ENCODE results near the gene CDC25C.
A peak's percentile ranks its signal among the peaks of the same experiment; 100 is the strongest.

CDC25C gene

DNA sequence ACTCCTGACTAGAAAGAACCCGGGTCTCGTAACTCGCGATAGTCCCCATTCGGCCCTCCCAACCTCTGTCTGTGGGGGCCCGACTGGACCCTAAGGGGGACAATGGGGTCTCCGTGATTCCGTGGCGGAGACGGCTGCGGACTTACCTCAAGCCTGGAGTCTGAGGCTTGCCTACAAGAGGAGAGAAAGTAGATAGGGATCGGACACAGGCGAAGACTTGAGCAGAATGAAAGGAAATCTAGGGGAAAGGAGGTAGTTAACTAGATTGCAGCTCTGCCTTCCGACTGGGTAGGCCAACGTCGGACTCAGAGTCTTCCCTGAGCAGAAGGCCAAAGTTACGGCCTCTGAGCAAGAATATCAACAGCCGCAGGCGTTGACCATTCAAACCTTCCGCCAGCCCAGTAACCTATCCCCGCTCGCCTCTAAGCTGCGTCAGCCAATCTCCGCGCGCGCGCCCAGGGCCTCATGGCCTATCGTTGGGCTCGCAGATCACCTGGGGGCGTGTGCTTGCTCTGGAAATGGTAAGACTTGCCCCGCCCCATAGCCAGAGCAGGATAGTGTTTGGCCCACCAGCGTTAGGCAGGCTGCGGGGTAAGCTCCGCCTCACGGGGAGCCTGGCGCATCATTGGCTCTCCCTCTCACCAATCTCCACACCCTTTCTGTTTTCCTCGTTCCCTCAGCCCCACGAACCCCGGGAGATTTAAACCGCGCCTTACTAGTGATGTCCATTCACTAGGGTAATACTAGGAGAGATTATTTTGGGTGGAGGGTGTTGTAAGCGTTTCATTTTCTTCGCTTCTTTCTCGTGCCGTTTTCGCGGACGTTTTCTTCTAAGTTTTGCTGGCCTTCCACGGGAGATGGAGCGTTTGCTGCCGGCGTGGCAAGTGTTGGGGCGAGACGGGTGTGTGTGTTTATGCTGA, at the start of gene CDC25C:
CDC25C (minus strand) TSS at position 356 of the 920 bp plus-strand sequence. CDS start 624 bp downstream, outside the sequence.
- peak; percentile 94 for DNase-seq (ENCODE audit: low read depth)

GRCh38 chr5:138372653-138373052, 41.0 kb upstream of the CDC25C start:
- no peak for DNase-seq (ENCODE audit: low read depth)

- no peak for DNase-seq (ENCODE audit: low read depth)
These were observed 40.6 kb upstream of the CDC25C start for GRCh38 chr5:138372225-138372624.

- no peak for DNase-seq (ENCODE audit: low read depth)
These were observed 39.9 kb upstream of the CDC25C start for GRCh38 chr5:138371454-138371853.

DNA sequence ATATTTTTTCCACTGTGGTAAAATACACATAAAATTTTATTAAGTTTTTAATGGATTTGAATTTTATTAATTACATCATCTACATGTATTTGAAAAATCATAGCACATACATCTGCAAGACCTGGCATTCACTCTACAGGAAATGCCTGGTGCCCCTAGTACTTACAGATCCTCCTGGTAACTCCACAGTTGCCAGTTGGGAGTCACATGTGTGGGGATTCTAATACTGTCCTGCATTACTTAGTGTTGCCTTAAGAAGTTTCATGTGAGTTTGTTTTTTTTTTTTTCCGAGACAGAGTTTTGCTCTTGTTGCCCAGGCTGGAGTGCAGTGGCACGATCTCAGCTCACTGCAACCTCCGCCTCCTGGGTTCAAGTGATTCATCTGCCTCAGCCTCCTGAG, 38.9 kb upstream of the CDC25C start:
- no peak for DNase-seq (ENCODE audit: low read depth)

GRCh38 chr5:138369706-138370105, 38.1 kb upstream of the CDC25C start:
- DNase-seq (ENCODE audit: low read depth) = no peak

DNA sequence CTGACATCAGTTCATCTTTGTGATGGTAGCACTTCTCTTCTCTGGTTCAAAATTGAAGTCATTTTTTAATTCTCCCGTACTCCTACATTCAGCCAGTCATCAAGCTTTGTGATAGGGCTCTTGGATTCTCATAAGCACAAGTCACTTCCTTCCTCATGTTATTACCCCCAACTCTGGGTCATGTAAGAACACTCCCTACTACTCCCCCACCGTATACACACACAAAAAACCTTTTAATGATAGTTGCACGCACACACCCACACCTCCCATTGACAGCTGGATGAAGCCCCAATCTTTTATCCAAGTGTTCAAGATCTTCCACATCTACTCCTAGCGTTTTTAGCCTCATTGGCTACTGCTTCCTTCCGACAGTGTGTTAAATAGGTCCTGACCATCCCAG, 37.7 kb upstream of the CDC25C start:
- DNase-seq (ENCODE audit: low read depth) = no peak

DNA sequence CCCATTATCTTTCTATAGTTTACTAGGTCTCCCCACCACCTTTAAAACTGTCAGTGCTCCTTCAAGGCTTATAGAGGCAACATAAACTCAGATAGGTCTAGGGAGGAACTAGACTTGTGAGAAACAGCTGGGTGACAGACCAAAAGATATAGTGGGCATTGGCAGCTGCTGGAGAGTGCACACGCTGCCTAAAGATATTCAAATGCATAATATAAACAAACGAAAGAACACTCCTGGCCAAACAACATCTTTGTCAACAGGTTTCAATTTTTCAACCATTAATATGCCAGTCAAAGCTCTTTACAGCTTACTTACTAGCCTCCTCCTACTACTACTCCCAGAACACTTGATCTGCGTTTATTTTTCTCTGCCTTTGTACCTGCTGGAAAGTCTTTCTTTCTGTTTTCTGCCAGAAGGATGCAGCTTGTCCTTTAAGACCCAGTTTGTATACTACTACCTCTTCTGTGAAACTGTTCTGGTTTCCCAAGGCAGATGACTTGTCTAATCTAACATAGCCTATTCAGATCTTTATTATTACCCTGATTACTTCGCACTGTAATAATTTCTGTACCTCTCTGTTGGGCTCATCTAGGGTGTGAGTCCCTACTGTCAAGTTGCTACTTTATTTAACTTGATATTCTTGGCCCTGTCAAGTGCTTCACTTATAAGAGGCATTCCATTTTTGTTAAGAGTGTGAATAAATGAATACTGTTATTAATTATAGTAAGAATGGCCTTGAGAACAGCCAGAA, 35.2 kb upstream of the CDC25C start:
- DNase-seq (ENCODE audit: low read depth) = no peak

DNA sequence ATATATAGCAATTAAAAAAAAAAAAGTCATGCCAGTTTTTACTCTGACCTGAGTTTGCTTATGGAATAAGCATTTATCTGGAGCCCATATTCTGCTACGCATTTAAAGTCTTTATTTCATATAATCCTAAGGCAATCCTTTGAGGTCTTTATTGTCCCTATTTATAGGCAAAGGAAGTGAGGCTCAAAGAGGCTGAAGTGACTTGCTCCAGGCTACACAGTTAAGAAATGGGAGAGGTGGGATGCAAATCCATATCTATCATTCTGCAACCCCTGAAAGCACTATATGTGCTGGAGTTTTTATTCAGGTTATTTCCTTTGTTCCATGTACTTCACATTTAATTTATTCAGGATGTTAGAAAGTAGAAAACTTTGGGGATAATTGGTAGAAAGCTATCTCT, 33.0 kb upstream of the CDC25C start:
- DNase-seq (ENCODE audit: low read depth) = no peak

- DNase-seq (ENCODE audit: low read depth) = no peak
These were observed 29.4 kb upstream of the CDC25C start for GRCh38 chr5:138360941-138361452.

DNA sequence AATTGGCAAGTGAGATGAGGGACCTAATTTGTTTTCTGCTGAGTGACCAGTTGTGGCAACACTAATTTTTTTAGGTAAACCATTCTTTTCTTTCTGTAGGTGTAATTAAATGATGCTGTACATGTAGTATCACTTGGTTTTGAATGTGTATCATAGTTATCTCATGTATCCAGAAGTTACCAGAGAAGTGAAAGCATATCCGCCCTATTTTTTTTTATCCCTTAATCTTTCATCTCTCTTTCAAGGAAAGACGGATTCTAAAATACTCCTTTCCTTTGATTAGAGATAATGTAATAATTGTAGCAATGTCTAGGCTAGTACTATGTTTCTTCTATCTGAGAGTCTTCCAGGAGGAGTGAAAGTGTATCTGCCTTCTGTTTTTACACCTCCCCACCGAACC, 28.0 kb upstream of the CDC25C start:
- no peak for DNase-seq (ENCODE audit: low read depth)

- no peak for DNase-seq (ENCODE audit: low read depth)
These were observed 23.3 kb upstream of the CDC25C start for GRCh38 chr5:138354926-138355378.

DNA sequence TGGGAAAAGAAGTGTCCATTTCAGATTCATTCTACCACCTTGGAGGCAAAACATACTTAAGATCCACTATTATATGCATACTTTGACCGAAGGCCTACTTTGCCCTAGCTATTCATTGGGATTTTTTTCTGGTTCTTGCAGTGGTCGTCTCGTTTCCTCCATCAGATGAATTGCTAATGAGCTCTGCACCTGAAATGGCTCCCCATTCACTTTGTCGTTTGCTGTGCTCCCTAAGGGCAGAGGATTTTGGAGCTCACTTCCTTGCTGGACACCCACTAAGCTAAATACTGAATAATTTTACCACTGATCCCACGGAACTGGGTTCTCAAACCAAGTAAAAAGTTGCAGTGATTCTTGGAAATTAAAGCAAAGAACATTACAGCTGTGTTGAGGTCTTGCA, 22.8 kb upstream of the CDC25C start:
- DNase-seq (ENCODE audit: low read depth) = no peak

DNA sequence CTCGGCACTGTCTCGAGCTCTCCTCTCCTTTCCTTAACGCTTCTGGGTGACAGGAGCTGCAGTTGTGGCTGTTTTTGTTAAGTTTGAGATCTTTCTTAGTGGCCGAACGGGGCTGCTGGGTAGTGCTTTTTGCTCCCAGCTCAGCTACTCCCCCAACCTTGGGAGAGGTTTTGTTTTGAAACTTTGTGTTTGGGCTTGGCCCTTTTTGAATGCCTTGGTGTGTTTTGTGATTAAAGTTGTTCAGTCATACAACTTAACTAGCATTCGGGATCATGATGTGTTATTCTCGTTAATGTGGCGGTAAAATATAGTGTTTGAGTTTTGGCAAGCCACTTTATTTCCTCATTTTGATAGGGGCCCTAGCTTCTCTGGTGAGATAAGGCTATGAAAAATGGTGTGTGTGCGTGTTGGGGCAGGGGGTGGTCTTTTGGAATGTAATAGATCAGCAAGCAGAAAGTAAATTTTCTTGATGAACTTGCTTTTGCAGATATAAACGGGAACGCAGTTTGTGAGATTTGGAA, 22.0 kb upstream of the CDC25C start:
- no peak for DNase-seq (ENCODE audit: low read depth)

DNA sequence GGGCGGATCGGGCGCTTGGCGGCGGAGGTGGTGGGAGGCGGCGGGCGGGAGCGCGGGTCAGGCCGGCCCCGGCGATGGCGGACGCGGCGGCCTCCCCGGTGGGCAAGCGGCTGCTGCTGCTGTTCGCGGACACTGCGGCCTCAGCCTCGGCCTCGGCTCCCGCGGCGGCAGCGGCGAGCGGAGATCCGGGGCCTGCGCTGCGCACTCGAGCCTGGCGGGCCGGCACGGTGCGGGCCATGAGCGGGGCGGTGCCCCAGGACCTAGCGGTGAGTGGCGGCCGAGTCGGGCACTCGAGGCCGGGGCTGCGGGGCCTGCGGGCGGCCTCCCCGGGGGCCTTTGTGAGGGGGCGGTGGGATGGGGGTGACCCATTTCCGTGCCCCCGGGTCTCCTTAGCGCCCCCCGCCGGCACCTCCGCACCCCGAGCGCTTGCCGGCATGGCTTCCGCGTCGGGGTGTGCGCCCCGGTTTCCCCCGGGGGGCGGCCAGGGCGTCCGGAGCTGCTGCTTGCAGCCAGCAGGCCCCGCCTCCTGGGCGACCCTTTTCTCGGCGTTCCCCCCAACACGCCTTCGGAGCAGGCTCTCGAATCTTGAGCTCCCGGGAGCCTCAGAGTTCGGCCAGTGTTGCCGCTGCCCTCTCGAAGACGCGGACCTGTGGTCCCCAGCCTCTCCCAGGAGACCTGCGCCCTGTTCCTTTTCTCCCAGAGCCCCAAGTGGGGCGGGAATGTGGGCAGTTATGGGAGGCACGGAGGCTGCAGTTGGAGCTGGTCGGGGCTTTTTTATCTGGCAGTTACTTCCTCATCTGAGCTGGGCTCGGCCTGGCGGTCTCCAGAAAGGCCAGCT, 21.3 kb upstream of the CDC25C start:
- DNase-seq (ENCODE audit: low read depth) = peak; percentile 51

DNA sequence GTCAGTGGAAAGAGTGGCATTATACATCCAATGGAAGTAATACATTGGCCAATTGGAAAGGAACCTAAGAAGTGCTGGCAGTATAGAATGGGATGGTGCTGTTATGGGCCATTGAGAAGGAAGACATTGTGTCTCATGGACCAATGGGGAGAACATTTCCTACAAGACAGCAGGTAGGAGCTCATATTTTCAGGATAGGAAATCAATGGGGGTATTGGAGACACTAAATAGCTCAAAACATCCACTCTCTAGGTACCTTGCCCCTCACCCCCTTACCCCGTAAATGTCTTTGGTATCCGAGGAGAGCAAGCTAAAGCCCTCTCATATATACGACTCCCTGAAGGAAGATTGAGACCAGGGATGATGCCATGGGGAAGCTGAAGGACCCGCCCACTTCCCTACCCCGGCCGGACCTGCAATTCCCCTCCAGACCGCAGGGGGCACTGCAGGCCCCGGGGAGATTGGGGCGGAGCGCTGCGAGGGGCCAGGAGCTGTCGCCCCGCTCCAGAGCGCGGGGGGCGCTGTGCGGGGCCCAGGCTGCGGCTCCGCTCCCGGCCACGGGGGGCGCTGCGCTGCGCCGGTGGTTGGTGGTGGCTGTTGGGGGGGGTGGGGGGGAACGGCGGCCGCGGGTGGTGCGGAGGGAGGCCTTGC, 20.6 kb upstream of the CDC25C start, which contains the start of gene KDM3B:
KDM3B (plus strand) TSS at position 615 of the 651 bp plus-strand sequence. CDS start 111 bp downstream, outside the sequence.
- peak; percentile 79 for DNase-seq (ENCODE audit: low read depth)

DNA sequence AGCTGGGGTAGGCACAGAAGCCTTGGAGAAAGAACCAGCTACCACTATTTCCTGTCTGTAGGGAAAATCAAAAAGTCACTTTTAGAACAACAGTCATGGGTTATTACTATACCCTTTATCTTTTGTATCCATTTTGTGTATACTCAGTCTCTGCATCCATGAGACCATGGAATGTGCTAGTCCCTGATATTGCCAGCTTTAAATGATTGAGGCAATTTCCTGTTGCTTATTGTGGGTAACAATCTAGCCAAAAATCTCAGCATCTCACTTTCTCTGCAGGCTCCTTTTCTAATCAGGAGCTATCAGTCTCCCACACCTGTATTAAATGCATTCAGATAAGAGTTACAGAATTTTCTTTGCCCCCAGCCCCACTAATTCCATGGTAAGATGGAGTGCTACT, 19.9 kb upstream of the CDC25C start:
- no peak for DNase-seq (ENCODE audit: low read depth)

DNA sequence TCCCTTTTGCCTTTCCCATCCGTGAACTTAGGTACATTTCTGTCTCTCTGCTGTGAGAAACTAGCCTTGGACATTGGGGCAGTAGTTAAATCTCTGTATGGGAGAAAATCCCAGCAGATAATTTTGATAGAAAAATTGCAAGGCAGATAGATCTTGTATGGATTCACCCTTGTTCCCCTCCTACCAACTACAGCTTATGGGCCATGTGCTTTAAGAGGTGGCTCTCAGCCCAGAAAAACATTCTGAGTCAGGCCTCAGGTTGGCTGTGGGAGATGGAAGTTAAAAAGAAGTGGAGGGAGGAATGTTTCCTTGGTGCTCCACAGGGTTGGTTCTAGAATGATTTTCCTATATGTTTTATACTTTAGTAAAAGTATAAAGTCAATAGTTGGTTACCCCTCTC, 19.5 kb upstream of the CDC25C start:
- no peak for DNase-seq (ENCODE audit: low read depth)

GRCh38 chr5:138350563-138350890, 18.9 kb upstream of the CDC25C start:
- DNase-seq (ENCODE audit: low read depth) = no peak

GRCh38 chr5:138349852-138350562, 18.4 kb upstream of the CDC25C start:
- no peak for DNase-seq (ENCODE audit: low read depth)

- DNase-seq (ENCODE audit: low read depth) = no peak
These were observed 15.3 kb upstream of the CDC25C start for GRCh38 chr5:138346889-138347288.
